Fibroblast of the conjunctiva (primary cell): ENCODE results near the gene UBASH3A.

ENCODE experiments used
- DNase-seq: peaks from one replicate; pipeline ENCODE4 v3.0.0-alpha.2; 2010; ENCODE audit warnings: low read depth

The UBASH3A gene

GRCh38 chr21:42374864-42375499 is 28.7 kb upstream of the UBASH3A start:
- no peak for DNase-seq

- no peak for DNase-seq
Measured at GRCh38 chr21:42375506-42375905, 28.2 kb upstream of the UBASH3A start.

GRCh38 chr21:42375966-42376337 is 27.8 kb upstream of the UBASH3A start:
- no peak for DNase-seq

DNA sequence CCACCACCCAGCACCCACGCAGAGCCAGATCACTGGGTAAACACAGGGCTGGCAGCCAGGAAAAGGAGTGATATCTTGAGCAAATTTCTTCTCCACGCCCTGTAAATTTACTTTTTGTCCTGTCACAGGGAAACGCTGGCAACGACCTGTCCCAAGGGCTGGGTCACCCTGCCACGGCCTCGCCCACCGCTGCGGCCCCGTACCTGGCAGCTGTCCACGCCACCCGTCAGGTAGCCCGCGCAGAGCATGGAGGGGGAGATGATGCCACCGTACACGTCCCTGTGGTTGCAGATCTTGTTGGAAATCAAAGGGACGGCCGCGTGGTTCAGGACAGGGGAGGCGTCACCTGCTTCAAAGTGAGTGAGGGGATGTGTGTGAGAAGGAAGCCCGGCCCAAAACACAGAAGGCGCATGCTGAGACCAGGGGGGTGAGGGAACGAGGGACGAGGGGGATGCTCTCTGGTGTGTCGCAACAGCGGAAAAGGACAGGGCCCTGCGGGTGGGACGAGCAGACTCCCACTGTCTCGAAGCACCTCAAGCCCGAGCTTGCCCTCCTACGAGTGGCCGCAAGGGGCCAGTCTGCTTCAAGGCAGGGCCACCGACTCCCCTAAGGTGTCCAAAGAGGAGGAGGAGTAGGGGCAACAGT is 27.2 kb upstream of the UBASH3A start:
- no peak for DNase-seq

DNA sequence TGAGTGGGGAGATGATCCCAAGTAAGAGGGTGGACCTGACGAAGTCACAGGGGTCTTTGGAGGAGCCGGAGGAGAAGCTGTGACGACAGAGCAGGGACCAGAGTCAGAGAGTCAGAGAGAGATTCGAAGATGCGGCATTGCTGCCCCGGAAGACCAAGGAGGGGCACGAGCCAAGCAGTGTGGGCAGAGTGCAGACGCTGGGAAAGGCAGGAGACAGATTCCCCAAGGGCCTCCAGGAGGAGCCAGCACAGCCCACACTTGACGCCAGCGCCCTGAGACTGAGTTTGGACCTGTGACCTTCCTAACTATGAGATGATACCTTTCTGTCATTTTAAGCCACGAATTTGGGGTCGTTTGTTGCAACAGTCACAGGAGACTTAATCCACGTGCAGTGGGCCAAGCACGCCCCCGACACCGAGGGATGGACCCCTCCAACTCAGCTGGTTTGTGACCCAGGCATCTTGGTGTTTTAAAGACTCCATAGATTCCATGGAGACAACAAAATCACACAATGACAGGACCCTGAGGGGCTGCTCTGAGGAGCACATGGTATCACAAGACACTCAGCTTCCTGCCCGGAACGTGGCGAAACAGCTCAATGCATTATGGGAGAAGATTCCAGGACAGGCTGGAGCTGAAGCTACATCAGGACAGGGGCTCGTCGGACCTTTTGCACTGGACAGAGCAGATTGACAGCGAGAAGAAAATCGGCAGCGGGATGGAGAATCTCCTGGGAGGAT is 26.3 kb upstream of the UBASH3A start:
- DNase-seq = no peak

GRCh38 chr21:42377951-42378340 is 25.8 kb upstream of the UBASH3A start:
- DNase-seq = no peak

- DNase-seq = no peak
Measured at GRCh38 chr21:42378418-42378817, 25.3 kb upstream of the UBASH3A start.

DNA sequence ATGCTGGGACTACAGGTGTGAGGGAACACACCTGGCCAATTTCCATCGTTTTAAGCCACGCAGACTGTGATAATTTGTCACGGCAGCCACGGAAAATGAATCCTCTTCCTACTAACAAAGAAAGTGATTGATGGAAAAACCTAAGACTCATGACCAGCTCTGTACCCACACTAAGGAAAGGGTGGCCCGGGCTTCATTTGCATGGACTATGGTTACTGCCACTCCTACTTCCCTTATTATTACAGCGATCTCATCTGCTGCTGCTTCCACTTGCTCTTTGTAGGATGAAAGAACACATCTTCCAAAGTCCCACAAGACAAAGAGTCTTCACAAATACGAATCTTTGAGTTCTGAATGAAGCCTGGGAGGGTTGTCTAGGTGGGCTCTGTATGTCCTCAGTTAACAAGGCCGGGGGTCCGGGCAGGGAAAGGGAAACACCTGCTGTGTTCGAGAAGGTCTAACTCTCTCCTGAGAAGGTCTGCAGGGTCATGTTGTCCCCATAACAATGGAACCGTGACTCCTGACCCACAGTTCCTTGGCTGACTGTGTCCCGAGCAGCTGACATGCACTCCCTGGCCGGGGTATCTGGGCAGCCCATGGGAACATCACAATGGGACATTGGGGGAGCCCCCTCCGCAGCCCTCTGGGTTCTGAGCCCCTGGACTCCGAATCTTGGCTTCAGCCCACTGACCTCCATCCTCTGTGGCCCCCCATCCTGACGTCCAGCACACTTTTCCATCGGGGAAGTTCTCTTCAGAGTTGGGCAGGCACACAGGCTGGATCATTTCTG is 24.1 kb upstream of the UBASH3A start:
- no peak for DNase-seq

GRCh38 chr21:42381347-42381984 is 22.2 kb upstream of the UBASH3A start:
- peak; percentile 4 for DNase-seq

DNA sequence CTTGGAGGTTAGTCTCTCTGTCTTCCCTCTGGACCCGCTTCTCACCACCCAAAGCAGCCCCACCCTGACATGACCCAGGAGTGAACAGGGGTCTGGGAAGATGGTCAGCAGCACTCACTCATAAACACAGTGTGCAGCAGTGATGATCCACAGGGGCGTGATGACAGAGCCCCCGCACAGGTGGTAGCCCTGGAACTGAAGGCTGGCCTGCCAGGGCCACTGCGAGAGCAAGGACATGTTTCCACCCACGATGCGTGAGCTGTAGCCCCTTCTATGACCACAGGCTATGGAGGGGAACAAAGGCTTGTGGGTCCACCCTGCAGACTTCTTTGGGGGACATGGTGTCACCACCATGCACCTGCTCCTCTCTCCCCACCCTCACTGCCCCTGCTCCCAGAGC is 20.8 kb upstream of the UBASH3A start:
- no peak for DNase-seq

GRCh38 chr21:42383331-42383730 is 20.4 kb upstream of the UBASH3A start:
- DNase-seq = no peak

- no peak for DNase-seq
Measured at GRCh38 chr21:42384156-42384945, 19.4 kb upstream of the UBASH3A start.

DNA sequence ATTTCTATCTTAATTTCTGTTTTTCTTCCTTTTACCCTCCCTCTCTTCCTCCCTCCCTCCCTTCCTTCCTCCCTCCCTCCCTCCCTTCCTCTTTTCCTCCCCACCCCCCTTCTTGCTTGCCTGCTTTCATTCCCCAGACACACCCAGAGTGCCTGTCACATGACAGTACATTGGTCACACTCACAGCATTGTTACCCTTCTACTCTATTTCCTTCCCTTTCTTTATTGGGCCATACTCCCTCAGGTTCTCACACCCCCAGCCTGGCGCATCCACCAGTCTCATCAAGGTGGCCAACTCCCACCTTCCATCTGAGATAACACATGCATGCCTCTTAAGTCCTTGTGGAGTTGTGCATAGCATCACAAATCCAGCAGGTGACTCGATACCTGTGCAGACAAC is 18.7 kb upstream of the UBASH3A start:
- no peak for DNase-seq

DNA sequence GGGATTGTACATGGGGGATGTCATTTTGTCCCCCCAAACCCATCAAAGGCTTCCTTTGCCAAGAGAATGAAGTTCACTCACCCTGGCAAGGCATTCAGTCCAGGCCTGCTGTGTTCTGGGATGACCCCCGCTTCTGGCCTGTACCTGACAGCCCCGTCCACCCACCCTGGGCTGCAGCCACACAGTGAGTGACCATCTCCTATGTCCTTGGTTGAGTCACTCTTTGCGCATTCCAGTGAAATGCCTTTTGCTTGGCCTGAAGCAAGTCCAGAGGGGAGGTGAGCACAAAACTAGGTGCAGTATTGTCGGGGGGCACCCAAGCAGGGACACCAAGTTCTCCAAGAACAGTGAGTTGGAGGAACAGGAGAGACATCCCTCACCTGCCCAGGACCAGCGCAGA is 18.1 kb upstream of the UBASH3A start:
- DNase-seq = no peak

DNA sequence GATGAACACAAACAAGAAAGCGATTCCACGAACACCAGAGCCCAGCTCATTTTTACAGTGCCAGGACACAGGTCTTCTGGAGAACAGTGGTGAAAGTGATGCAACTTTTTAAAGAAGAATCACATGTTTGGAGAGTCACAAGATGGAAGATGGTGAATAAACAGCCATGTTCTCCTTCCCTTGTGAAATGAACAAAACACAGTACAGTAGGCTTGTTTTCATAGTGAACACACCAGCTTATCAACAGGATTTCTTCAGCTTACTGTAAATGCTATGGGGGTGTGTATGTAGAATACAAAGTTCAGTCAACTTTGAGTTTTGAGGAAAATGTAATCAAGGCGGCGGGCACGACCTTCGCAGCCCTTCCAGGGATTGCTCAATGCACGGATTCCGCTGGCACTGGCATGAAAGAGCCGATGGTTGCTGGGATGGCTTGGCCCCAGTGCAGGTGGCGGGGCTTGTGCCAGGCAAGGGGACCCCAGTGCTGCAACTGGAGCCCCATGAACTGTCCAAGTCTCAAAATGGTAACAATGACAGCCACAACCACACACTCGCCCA is 17.6 kb upstream of the UBASH3A start:
- DNase-seq = no peak

- DNase-seq = no peak
Measured at GRCh38 chr21:42387164-42387563, 16.5 kb upstream of the UBASH3A start.

GRCh38 chr21:42387843-42388340 is 15.8 kb upstream of the UBASH3A start:
- no peak for DNase-seq

- DNase-seq = no peak
Measured at GRCh38 chr21:42388740-42389448, 14.8 kb upstream of the UBASH3A start.

DNA sequence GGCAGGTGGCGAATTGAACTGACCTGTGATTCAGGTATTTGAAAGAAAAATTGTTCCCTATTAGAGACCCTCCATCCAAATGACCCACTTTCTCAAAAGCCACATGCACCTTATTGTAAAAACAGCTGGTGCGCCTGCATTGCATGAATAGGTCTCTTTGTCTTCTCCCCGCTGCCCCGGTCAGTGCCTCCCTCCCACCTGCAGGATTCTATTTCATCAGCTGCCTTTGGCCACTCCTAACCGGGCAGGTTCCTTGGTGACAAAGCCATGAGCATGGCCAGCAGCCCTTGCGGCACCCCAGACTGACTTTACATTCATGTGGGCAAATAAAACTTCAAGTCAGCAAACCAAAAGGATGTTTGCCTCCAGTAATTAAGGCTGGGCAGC is 14.3 kb upstream of the UBASH3A start:
- no peak for DNase-seq

GRCh38 chr21:42390193-42390592 is 13.5 kb upstream of the UBASH3A start:
- no peak for DNase-seq
